ENCODE data around the gene ABCF1. TPM values are rescaled to one million over a fixed set of nuclear protein-coding genes. Genes with fewer than 3 reads are reported as not detected.
"Not testable (repeated sequence)": the region's sequence is repeated elsewhere in the genome, so short reads cannot be mapped to it uniquely, and the experiment has no call there.

ABCF1 gene
- total and polyA plus RNA-seq, 2 donors (not counting 1 experiment from before 2014, with no cell fraction given) = 35.5 to 49.2 TPM

- Histone ChIP-seq H3K4me1 (ENCODE audit: control insufficient read depth, extremely low read depth, insufficient read depth, low read length) (peaks cover 9% of the 10 kb centered on the region), H3K27ac (ENCODE audit: insufficient read depth, low read length) (peak overlapping the region; percentile 79), H2AFZ (ENCODE audit: low read length) (no peak overlapping the region), H3K36me3 (ENCODE audit: control insufficient read depth, insufficient read depth, low read length) (peaks cover 19% of the 10 kb centered on the region), H3K9ac (ENCODE audit: insufficient read depth, low read length) (no peak overlapping the region), H3K9me3 (ENCODE audit: control insufficient read depth, insufficient read depth, low read depth, low read length) (no peaks in the 10 kb centered on the region), H3K4me2 (ENCODE audit: extremely low read depth, insufficient read depth, low read length) (no peak overlapping the region), H3K4me3 (replicated peaks in 1 of 4; ENCODE audit: control extremely low read depth in 1 of 4, insufficient read depth in 1 of 4, low read depth in 3 of 4, low read length in 4 of 4) (no peak overlapping the region), H4K20me1 (ENCODE audit: control insufficient read depth, extremely low read depth, insufficient read depth, low read length) (no peaks in the 10 kb centered on the region), H3K79me2 (ENCODE audit: control insufficient read depth, insufficient read depth, low read length) (no peaks in the 10 kb centered on the region), H3K27me3 (ENCODE audit: control insufficient read depth, insufficient read depth, low read length) (no peaks in the 10 kb centered on the region)
- peak; percentile 56 to 67 for DNase-seq (ENCODE audit: low read depth in 2 of 2)
- TF ChIP-seq EZH2 (IDR thresholded peaks at IDR 0.05; ENCODE audit: low read length, missing control alignments) = no peak
- no peak for TF ChIP-seq CTCF (conservative IDR thresholded peaks at IDR 0.05 in 1 of 2, IDR thresholded peaks at IDR 0.05 in 1 of 2; ENCODE audit: low read depth in 1 of 2, low read length in 2 of 2)
These were observed 19.8 kb downstream of the ABCF1 start for GRCh38 chr6:30591008-30591407.

- Histone ChIP-seq H3K27me3 (ENCODE audit: control insufficient read depth, insufficient read depth, low read length) (no peaks in the 10 kb centered on the region), H3K36me3 (ENCODE audit: control insufficient read depth, insufficient read depth, low read length) (peaks cover 13% of the 10 kb centered on the region), H3K9ac (ENCODE audit: insufficient read depth, low read length) (no peak overlapping the region), H2AFZ (ENCODE audit: low read length) (no peak overlapping the region), H3K79me2 (ENCODE audit: control insufficient read depth, insufficient read depth, low read length) (no peaks in the 10 kb centered on the region), H3K4me1 (ENCODE audit: control insufficient read depth, extremely low read depth, insufficient read depth, low read length) (peaks cover 9% of the 10 kb centered on the region), H3K4me2 (ENCODE audit: extremely low read depth, insufficient read depth, low read length) (no peak overlapping the region), H3K27ac (ENCODE audit: insufficient read depth, low read length) (peak overlapping the region; percentile 6), H3K9me3 (ENCODE audit: control insufficient read depth, insufficient read depth, low read depth, low read length) (no peaks in the 10 kb centered on the region), H3K4me3 (replicated peaks in 1 of 4; ENCODE audit: control extremely low read depth in 1 of 4, insufficient read depth in 1 of 4, low read depth in 3 of 4, low read length in 4 of 4) (no peak overlapping the region), H4K20me1 (ENCODE audit: control insufficient read depth, extremely low read depth, insufficient read depth, low read length) (no peaks in the 10 kb centered on the region)
- no peak for DNase-seq (ENCODE audit: low read depth in 2 of 2)
- TF ChIP-seq EZH2 (IDR thresholded peaks at IDR 0.05; ENCODE audit: low read length, missing control alignments) (no peak), CTCF (conservative IDR thresholded peaks at IDR 0.05 in 1 of 2, IDR thresholded peaks at IDR 0.05 in 1 of 2; ENCODE audit: low read depth in 1 of 2, low read length in 2 of 2) (no peak)
These were observed 21.0 kb downstream of the ABCF1 start for GRCh38 chr6:30592287-30592686.

- H3K4me3 ChIP-seq (replicated peaks in 1 of 4; ENCODE audit: control extremely low read depth in 1 of 4, insufficient read depth in 1 of 4, low read depth in 3 of 4, low read length in 4 of 4); H4K20me1 ChIP-seq (ENCODE audit: control insufficient read depth, extremely low read depth, insufficient read depth, low read length); H3K27me3 ChIP-seq (ENCODE audit: control insufficient read depth, insufficient read depth, low read length); H3K9me3 ChIP-seq (ENCODE audit: control insufficient read depth, insufficient read depth, low read depth, low read length); H3K4me2 ChIP-seq (ENCODE audit: extremely low read depth, insufficient read depth, low read length); H3K27ac ChIP-seq (ENCODE audit: insufficient read depth, low read length); H3K9ac ChIP-seq (ENCODE audit: insufficient read depth, low read length); H2AFZ ChIP-seq (ENCODE audit: low read length); H3K4me1 ChIP-seq (ENCODE audit: control insufficient read depth, extremely low read depth, insufficient read depth, low read length); H3K79me2 ChIP-seq (ENCODE audit: control insufficient read depth, insufficient read depth, low read length): not testable (repeated sequence)
- peak; percentile 68 to 80 for DNase-seq (ENCODE audit: low read depth in 2 of 2)
- peak; percentile 74 to 84 for TF ChIP-seq CTCF (conservative IDR thresholded peaks at IDR 0.05 in 1 of 2, IDR thresholded peaks at IDR 0.05 in 1 of 2; ENCODE audit: low read depth in 1 of 2, low read length in 2 of 2)
- H3K36me3 ChIP-seq (ENCODE audit: control insufficient read depth, insufficient read depth, low read length) = peaks cover 21% of the 10 kb centered on the region
These were observed 26.3 kb downstream of the ABCF1 start for GRCh38 chr6:30597315-30598144.
